GM18861 (cell line): ENCODE measurements around the gene OR56A4.
"Not testable (repeated sequence)": the region's sequence is repeated elsewhere in the genome, so short reads cannot be mapped to it uniquely, and the experiment has no call there.

Experiments used
- ATAC-seq: cut with Tn5 transposase; IDR thresholded peaks from one replicate; pipeline ENCODE4 v1.9.1; 2021; ENCODE audit not compliant: unreplicated experiment

The OR56A4 gene

GRCh38 chr11:5966958-5967357 is 39.8 kb downstream of the OR56A4 start:
- no peak for ATAC-seq

- ATAC-seq: not testable (repeated sequence)
Observed at GRCh38 chr11:5960704-5961320, 45.9 kb downstream of the OR56A4 start.

GRCh38 chr11:5955586-5955985 is 51.2 kb downstream of the OR56A4 start:
- ATAC-seq: no peak
